HG02571 (cell line): ENCODE results near the gene ARL11.
"Not testable (repeated sequence)": the region's sequence is repeated elsewhere in the genome, so short reads cannot be mapped to it uniquely, and the experiment has no call there.

Experiments used
- ATAC-seq: cut with Tn5 transposase; IDR thresholded peaks from one replicate; pipeline ENCODE4 v1.9.1; 2021; ENCODE audit warnings: mild to moderate bottlenecking, moderate library complexity; ENCODE audit not compliant: unreplicated experiment

Gene ARL11

DNA sequence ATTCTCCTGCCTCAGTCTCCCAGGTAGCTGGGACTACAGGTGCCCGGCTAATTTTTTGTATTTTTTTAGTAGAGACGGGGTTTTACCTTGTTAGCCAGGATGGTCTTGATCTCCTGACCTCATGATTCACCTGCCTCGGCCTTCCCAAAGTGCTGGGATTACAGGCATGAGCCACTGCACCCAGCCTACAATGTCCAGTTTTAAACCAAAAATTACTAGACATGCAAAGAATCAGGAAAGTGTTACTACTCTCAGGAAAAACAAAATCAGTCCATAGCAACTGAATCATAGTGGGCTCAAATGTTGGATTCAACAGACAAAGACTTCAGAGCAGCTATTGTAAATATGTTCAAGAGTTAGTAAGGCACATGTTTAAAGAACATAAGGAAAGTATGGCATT, 16.3 kb upstream of the ARL11 start:
- not testable (repeated sequence) for ATAC-seq

DNA sequence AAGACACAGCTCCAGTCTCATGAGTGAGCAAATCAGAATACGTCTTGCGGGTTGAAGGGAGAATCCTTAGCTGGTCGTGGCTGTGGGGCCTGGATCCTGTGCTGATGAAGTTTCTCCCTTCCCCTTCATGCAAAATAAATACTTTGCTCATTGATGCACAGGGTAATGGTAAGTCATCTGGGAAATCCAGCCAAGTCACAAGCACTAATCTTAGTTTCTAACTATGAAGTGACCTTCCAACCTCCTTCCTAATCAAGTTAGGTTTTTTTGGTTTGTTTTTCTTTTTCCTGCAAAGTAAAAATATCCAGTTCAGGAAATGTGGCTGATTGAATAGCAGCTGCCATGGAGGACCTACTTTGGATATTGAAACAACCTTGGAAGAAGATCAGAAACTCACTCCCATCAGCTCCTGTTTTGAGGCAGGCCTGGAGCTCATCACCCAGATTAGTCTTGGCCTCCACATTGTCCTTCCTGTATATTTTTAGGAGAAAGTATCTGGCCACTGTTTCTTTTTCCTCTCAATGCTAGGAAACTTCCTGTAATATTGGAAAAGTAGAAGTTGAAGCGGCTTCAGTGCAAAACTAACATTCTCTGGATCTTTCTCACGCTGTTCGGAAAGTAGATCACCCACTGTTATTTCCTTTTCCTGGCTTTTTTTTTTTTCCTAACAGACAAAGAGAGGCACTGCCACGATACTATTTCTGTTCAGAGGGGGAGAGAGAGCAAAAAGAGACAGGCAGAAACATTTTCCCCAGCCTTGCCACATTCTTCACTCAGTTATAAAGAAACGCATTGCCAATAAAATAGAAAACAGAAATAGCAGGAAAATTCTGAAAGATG, 12.3 kb upstream of the ARL11 start:
- ATAC-seq = no peak

DNA sequence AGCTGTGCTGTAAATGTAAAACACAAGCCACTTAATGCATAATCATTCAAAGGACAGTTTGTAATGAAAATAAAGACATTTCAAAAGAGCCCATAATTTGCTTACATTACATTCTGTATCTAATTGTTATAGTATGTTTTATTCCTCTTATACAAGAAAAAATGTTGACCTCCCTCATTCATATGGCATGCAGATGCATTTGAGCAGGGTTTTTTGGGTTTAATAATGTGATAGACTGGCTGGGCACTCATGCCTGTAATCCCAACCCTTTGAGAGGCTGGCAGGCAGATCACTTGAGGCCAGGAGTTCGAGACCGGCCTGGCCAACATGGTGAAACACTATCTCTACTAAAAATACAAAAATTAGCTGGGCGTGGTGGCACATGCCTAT, 11.6 kb upstream of the ARL11 start:
- no peak for ATAC-seq

DNA sequence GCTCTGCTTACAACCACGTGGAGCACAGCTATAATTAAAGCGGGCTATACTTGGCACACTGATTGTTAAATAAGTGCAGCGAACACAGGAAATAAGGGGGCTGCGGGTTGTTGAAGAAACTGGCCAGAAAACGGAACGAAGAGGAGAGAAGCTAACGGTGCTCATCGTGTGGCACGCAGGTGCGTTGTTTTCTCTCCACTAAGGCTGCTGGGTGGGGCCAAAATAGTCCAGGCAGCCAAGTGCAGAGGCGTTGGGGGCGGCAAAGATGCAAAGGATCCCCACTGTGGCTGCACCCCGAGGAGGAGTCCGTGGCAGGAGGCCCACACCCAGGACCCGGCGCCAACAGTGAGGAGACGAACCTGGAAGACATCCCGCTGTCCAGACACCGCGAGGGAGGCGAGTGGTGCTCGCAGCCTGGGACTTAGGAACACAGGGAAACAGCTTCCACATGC, 8.1 kb upstream of the ARL11 start:
- peak; percentile 87 for ATAC-seq

DNA sequence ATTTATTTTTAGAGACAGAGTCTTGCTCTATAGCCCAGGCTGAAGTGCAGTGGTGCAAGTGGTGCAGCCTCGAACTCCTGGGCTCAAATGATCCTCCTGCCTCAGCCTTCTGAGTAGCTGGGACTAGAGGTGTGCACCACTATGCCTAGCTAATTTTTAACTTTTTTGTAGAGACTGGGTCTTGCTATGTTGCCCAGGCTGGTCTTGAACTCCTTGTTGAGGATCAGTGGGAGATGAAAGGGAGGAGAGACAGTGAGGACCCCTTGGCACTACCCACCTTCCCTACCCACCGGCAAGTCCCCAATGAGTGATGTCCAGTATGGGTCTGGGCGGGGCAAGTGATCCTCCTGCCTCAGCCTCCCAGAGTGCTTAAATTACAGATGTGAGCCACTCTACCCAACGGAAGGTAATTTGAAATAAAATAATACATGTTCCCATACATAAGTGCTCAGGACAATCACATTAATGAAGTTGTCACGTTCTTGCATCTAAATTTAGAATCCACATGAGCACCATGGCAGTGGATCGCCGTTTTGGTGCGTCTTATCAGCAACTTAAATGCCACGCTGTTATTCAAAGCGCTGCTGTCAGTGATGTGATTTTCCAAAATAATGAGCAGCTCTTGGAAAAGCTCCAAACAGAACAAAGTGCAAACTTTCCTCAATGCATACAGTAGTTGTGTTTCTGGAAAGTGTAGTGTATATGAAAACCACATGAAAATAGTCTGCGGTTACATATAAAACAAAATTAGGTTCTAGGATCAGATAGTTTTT, 5.9 kb upstream of the ARL11 start:
- ATAC-seq = no peak

DNA sequence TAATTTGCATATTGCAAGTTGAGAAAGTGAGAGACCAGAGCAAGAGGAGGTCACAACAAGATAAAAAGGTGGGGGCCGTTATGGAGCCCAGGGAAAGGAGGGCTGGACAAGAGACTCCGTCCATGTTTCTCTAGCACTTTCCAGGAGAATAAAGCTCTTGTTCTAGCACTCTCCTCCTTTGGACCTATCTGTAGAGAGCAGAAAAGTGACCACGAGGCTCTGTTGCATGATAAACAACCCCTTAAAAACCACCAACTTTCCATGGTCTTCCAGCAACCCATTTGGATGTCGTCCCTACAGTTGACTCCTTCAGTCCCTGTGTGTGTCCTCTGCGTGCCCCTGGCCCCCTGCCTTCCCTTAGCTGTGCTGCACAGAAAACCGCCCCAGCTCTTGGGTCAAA, 4.1 kb upstream of the ARL11 start:
- no peak for ATAC-seq

DNA sequence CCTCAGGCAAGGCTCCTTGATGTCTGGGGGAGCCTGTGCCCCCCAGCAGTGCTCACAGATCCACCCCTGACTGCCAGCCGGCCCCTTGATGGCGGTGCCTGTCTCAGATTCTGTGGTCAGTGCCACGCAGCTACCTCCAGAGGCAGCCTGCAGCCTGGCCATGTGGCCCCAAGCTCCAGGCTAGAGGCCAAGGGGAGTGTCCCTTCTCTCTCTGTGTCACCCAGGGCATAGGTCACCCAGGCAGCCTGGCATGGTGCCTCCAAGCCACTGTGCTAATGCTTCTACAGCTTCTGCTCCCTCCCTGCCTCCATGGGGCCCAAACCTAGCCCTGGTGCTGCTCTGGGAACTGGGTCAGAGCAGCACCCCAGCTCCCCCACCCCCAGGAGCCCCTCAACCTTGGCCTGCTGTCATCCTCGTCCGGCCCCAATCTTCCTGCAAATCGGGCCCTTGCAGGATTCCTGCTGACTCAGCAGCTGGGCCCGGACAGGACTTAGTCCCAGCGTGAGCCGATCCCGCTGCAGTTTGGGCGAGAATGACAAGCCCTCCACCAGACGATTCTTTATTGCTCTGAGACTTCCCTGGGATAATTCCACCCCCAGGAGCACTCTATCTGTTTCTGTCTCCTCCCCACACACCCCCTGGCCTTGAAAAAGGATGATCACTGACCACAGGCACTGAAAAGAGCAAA, 2.8 kb upstream of the ARL11 start:
- ATAC-seq = no peak

DNA sequence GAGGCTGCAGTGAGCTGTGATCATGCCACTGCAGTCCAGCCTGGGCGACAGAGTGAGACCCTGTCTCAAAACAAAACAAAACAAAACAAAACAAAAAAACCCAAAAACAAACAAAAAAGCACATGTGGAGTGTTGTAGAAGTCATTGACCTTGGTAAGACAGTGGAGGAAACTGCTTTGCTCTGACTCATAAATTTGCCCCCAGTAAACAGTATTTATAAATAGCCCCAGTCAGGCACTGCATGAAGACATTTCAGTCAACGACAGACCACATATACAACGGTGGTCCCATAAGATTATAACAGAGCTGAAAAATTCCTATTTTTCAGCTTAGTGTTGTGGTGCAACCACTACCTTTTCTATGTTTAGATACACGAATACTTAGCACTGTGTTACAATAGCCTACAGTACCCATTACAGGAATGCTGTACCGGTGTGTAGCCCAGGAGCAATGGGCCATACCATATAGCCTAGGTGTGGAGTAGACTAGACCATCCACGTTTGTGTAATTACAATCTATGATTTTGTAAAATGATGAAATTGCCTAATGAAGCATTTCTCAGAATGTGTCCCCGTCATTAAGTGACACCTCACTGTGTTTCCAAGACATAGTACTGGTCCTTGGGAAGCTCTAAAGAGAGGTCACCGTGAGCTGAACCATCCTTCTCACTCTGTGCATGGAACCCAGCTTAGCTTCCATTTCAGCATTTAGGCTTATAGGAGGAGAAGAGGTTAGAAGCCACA, 1.1 kb downstream of the ARL11 start:
- no peak for ATAC-seq

DNA sequence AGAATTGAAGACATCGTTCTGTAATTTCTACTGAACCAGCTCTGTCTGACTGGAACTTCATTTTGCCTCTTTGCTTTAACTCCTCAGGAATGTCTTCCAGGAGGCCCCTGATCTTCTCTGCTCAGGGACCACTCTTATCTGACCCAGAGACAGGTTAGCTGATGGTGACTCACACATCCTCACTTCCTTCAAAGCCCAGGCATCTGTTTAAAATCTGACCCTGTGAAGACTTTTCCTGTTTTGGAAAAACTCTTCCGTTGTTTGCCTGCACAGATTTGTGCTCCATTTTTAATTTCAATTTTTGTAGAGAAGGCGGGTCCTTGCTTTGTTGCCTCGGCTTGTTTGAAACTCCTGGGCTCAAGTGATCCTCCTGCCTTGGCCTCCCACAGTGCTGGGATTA, 1.6 kb downstream of the ARL11 start:
- ATAC-seq = no peak

DNA sequence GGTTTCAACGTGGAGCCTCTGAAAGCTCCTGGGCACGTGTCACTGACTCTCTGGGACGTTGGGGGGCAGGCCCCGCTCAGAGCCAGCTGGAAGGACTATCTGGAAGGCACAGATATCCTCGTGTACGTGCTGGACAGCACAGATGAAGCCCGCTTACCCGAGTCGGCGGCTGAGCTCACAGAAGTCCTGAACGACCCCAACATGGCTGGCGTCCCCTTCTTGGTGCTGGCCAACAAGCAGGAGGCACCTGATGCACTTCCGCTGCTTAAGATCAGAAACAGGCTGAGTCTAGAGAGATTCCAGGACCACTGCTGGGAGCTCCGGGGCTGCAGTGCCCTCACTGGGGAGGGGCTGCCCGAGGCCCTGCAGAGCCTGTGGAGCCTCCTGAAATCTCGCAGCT, 2.3 kb downstream of the ARL11 start:
- ATAC-seq = no peak

DNA sequence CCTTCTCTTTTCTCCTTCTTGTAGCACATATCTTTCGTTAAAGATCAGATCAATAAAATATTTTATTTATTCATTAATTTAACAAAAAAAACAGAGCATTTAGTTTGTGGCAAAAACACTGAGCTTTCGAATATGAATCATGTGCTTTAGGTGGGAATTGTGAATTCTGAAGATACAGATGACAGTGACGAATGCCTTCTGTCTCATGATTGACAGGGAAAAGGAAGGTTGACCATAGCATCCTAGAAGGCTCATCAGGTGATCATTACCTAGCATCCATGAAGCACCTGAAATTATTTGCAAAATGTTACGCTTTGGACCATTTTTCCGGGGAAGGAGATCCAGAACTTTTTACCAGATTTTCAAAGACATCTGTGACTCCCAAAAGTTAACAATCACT, 3.8 kb downstream of the ARL11 start:
- no peak for ATAC-seq

DNA sequence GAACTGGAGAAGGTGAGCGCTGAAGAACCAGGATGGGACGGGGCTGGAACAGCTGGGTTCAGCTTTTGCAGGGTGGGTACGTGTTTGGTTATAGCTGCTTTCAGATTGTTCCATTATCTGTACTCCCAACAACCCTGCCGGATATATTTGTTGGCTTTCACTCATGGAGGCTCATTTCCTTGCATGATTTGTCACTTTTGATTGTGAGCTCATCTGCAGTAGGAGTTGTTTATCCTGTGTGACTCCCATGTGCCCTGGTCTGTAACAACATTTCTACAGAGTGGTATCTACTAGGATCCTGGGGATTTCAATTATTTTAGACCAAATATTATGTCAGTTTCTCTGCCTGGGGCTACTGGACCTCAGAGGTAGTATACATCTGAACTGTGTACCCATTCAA, 5.4 kb downstream of the ARL11 start:
- ATAC-seq = no peak

DNA sequence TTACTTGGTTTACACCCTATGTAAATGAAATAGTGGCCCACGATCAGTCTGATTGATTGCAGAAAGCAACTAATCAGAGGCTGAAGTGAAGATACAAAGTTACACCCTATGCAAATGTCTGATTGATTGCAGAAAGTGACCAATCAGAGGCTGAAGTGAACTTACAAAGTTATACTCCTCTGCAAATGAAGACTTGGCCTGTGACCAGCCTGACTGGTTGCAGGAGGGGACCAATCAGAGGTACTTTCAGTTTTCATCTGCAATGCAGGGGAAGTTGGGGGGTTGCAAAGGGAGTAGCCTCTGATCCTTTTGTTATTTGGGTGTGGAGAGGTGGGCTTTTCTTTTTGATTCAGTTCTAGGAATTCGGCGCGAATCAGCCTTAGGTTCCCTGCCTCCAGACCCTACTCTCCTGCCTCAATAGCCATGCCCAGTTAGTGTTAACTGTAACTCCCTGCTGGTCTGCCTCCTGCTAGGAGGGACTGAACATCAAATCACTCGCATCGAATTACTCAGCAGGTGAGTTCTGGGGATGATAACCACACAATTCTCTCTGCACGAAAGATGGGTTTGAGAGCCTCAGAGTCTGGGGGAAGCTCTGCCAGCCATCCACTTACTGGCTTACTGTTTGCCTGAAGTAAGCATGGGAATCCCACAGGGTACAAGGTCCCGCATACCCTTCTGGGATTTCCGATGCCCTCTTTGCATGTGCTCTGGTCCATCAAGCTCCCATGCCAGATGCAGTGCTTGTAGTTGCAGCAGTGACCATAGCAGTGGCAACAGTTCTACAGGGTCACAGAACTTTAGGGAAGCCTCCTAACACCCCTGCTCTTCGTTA, 7.5 kb downstream of the ARL11 start:
- no peak for ATAC-seq

DNA sequence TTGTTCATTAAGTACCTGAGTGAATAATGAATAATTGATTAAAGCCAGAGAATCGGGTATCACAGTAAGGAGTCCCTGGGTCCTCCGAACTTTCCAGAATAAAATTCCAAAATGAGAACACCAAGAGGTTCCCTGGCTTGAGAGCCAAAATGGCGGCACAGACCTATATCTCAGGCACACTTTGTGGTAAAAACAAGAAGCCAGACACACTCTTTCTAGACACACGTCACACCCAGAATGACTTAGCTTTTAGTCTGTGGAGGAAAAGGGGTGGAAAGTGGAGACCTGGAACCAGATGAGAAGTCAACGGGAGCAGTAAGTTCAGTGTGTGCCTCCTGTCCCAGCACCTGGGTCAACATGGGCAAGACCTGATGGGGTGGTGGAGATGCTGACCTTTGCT, 8.4 kb downstream of the ARL11 start:
- no peak for ATAC-seq

DNA sequence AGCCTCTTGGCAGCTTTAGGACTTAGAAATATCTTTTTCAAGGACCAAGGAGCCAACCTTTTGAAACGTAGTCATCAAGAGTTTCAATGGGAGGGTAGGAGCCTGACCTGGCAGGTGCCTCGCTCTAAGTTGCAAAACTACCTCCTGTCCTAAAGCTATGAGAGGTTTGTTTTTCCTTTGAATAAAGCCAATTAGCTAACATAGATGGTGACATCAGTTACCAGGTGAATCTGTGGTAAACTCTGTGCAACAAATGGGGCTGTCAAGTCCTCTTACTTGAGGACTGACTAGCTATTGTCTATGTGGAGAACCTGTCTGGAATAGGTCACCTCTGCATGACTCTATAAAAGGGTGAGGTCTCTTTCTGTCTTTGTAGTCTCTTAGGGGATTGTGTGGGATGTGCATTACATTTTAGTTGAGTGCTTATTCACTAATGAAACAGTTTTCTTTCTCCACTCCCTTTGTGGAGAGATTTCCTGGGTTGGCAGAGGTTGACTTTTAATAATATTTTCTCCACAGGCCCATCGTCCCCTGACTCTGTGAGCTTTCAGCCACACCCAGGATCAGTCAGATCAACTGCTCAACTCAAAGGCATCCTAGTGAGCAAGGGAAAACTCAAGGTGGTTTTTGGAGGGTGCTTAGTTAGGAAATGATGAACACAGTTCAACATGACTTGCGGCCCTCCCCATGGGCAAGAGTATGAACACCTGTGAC, 9.9 kb downstream of the ARL11 start:
- ATAC-seq = no peak

DNA sequence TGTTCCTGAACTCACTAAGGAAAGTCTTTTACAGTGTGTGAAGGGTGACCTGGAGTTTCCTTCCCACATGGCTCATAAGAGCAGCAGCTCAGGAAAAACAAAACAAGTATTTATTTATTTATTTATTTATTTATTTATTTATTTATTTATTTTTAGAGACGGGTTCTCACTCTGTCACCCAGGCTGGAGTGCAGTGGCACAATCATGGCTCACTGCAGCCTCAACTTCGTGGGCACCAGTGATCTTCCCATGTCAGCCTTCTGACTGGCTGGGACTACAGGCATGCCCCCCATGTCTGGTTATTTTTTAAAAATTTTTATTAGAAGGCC, 10.4 kb downstream of the ARL11 start:
- no peak for ATAC-seq

DNA sequence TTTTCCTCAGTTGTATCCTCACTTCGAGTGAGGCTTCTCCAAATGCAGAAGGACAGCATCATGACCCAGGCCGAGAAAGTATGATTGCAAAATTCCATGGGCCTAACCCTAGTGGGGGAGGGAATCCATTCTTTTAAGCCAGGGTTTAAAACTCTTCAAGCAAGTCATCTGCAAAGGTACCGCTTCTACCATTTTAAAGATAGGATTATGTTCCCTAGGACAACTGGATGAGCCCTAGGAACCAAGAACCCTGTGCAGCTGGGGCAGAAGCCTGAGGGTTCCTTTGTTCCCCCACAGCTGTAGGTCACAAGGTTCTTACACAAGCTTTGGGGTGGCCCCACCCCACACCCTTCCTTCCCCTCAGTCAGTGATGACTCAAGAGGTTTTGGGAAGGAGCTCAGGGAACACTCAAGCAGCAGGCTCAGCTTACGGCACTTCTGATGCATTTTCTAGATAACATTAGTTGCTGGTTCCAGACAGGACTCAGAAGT, 13.5 kb downstream of the ARL11 start:
- ATAC-seq = no peak

DNA sequence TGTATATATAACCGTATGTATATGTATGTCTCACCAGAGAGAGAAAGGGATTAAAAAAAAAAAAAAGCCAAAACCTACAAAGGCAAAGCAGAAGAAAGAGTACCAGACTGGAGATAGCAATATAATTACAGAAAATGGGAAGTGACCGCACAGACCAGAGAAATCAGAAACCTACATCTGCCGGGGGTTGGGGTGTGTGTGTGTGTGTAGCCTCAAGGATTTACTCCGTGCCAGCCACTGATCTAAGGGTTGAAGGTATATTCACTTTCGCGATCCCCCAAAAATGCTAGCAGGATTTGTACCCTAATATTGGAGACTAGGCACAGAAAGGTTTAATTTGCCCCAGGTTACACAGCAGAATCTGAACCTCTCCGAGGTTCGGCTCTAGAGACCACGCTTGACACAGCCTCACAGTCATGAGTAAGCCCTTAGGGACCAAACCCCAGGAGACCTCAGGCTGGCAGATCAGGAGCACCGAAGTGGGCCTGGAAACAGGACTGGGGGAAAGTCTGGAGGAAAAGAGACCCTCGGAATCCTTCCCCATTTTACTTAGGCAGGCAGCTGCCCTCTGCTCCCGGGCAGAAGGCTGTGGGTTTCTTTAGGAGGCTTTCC, 14.8 kb downstream of the ARL11 start:
- no peak for ATAC-seq

DNA sequence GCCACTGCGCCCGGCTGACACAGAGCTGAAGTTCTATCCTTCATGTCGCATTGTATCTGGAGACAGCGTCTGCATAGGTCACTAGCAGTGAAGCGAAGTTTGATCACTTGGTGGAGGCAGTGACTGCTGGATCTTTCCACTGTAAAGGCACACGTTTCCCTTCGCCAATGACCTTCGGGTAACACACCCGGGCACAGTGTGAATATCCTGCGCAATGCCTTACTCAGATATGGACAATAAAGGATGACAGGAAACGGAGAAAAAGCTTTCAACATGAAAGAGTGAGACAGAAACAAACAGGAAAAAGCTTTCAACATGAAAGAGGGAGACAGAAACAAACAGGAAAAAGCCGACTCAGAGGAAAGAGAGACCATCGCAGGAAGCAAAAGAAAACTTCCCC, 17.1 kb downstream of the ARL11 start:
- no peak for ATAC-seq
